Nephron progenitor cell (in vitro differentiated cells): Measurements from ENCODE around the gene POLR1G.
A peak's percentile ranks its signal among the peaks of the same experiment; 100 is the strongest.

Source experiments
- DNase-seq: peaks from one replicate; pipeline ENCODE4 v3.0.0; 2021
- H3K27ac Mint-ChIP-seq: 2 replicates; pipeline ENCODE4 v1.8.0; 2021; ENCODE audit warnings: mild to moderate bottlenecking, moderate library complexity, mixed read lengths
- H3K27me3 Mint-ChIP-seq: 2 replicates; pipeline ENCODE4 v1.8.0; 2021; ENCODE audit warnings: mild to moderate bottlenecking, low read depth, mixed read lengths; ENCODE audit not compliant: poor library complexity
- H3K36me3 Mint-ChIP-seq: 2 replicates; pipeline ENCODE4 v1.8.0; 2021; ENCODE audit warnings: low read depth, mixed read lengths
- H3K4me1 Mint-ChIP-seq: 2 replicates; pipeline ENCODE4 v1.8.0; 2021; ENCODE audit warnings: mixed read lengths
- H3K4me3 Mint-ChIP-seq: 2 replicates; pipeline ENCODE4 v1.8.0; 2021; ENCODE audit warnings: mild to moderate bottlenecking, moderate library complexity, mixed read lengths
- H3K9me3 Mint-ChIP-seq: 2 replicates; pipeline ENCODE4 v1.8.0; 2021; ENCODE audit warnings: mild to moderate bottlenecking, moderate library complexity, mixed read lengths
- TF ChIP-seq, protein P1 (sequence below): fragments of 200-600 bp; sonication (generic); IDR thresholded peaks from 2 replicates; pipeline ENCODE4 v1.5.0; 2021; ENCODE audit warnings: antibody characterized with exemption

POLR1G gene

DNA sequence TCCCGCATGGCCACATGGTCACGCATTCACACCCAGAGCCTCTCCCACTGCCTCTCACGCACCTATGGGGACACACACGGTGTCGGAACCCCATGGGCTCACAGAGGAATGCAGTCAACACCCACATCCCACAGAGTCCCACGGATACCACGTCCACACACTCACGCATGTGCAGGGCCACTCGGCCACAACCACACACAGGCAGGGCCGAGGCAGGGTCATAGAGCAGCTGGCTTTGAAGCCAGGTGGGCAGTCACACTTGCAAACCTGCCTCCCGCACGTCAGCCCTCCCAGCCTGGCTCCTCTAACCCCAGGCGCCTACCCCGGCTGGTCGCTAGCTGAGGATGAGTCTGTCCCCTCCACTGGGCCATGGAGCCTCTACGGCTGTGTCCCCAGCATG lies 44.2 kb upstream of the POLR1G start:
- DNase-seq: no peak
- peaks cover 13% of the 10 kb centered on the region for H3K4me1 Mint-ChIP-seq
- H3K9me3 Mint-ChIP-seq: no peaks in the 10 kb centered on the region
- no peak overlapping the region for H3K27ac Mint-ChIP-seq
- H3K36me3 Mint-ChIP-seq: peaks cover 50% of the 10 kb centered on the region
- TF ChIP-seq, protein P1, sequence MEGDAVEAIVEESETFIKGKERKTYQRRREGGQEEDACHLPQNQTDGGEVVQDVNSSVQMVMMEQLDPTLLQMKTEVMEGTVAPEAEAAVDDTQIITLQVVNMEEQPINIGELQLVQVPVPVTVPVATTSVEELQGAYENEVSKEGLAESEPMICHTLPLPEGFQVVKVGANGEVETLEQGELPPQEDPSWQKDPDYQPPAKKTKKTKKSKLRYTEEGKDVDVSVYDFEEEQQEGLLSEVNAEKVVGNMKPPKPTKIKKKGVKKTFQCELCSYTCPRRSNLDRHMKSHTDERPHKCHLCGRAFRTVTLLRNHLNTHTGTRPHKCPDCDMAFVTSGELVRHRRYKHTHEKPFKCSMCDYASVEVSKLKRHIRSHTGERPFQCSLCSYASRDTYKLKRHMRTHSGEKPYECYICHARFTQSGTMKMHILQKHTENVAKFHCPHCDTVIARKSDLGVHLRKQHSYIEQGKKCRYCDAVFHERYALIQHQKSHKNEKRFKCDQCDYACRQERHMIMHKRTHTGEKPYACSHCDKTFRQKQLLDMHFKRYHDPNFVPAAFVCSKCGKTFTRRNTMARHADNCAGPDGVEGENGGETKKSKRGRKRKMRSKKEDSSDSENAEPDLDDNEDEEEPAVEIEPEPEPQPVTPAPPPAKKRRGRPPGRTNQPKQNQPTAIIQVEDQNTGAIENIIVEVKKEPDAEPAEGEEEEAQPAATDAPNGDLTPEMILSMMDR: no peak
- H3K4me3 Mint-ChIP-seq: no peak overlapping the region
- peaks cover 2% of the 10 kb centered on the region for H3K27me3 Mint-ChIP-seq

DNA sequence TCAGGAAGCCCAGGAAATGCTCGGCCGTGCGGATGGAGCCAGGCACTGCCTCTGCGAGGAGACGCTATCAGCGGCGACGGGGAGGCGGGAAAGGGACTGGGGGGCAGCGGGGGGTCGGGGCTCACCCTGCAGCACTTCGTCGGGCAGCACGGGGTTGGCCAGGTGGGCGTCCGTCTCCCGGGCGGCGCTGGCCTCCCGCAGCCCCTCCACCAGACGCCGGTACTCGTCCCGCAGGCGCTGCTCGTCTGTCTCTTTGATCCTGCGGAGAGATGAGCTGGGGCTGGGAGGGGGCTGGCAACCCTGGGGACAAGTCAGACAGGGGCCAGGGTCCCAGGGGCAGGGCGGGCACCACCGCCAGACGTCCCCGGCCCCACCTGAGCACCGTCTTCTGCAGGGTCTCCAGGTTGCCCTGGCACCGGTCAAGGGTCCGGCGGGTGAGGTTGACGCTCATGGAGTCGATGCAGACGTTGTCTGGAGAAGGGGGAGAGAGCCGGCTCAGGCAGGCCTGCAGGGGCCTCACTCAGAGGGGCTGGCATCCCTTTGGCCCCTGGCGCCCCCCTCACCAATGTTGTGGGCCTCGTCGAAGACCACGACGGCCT lies 42.5 kb upstream of the POLR1G start:
- TF ChIP-seq, protein P1: no peak
- Mint-ChIP-seq H3K36me3 (peaks cover 39% of the 10 kb centered on the region), H3K27ac (no peak overlapping the region), H3K9me3 (no peaks in the 10 kb centered on the region), H3K27me3 (no peaks in the 10 kb centered on the region), H3K4me1 (peaks cover 12% of the 10 kb centered on the region), H3K4me3 (no peak overlapping the region)
- DNase-seq: no peak

DNA sequence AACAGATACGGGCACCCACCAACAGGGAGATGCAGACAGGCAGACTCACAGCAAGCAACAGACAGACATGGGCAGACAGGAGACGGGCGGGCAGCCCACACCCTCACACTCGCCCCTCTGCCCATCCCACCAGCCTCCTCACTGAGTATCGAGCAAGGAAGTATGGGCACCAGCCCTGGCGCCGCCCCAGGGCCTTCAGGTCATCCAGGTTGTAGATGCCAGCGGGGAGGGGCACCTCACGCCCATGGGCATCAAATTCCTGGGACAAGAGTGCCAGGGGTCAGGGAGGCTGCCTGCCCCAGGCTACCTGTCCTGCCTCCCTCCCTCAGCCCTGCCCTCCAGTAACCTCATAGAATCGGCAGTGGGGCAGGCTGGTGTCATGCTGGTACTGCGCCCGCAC lies 41.7 kb upstream of the POLR1G start:
- Mint-ChIP-seq H3K36me3 (peaks cover 33% of the 10 kb centered on the region), H3K4me1 (peaks cover 12% of the 10 kb centered on the region), H3K27ac (peak overlapping the region; percentile 70), H3K4me3 (no peak overlapping the region), H3K9me3 (no peaks in the 10 kb centered on the region), H3K27me3 (no peaks in the 10 kb centered on the region)
- DNase-seq: no peak
- TF ChIP-seq, protein P1: no peak

- Mint-ChIP-seq H3K4me1 (peaks cover 25% of the 10 kb centered on the region), H3K4me3 (peak overlapping the region; percentile 43), H3K9me3 (no peaks in the 10 kb centered on the region), H3K36me3 (peaks cover 14% of the 10 kb centered on the region), H3K27ac (no peak overlapping the region), H3K27me3 (peaks cover 7% of the 10 kb centered on the region)
- TF ChIP-seq, protein P1: no peak
- no peak for DNase-seq
Observed at GRCh38 chr19:45368127-45368526, 38.3 kb upstream of the POLR1G start.

DNA sequence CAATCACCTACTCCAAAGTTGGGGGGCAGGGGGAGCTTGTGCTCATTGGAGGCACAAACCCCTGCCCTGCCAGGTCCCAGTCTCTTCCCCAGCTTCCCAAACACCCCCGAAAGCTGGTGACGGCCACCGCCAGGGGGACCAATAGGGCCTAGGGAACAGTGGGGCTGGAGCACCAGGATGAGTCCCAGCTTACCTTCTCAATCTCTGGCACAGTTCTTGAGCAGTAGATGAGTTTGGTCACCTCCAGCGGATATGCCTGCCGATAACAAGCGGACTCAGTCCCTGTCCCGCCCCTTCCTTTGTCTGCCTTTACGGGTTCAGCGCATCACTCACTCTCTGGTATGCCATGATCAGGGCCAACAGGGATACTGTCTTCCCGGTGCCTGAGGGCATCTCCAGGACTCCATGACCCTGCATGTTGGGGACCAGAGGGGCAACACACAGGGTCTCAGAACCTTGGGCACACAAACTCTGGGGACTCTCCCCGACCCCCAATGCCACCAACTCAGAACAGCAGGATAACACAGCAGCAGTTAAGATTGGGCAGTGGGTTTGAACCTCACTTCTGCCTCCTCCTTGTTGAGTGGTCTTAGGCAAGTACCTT lies 37.6 kb upstream of the POLR1G start:
- Mint-ChIP-seq H3K4me3 (peak overlapping the region; percentile 75), H3K27ac (no peak overlapping the region)

More for the DNA sequence above, 37.6 kb upstream of the POLR1G start:
- DNase-seq: no peak
- Mint-ChIP-seq H3K4me1 (peaks cover 30% of the 10 kb centered on the region), H3K27me3 (peaks cover 7% of the 10 kb centered on the region), H3K36me3 (peaks cover 14% of the 10 kb centered on the region), H3K9me3 (no peaks in the 10 kb centered on the region)
- TF ChIP-seq, protein P1: no peak
